Parathyroid adenoma (tissue), 2 donors: Measurements from ENCODE around the gene AKR1B15.

Experiments used
- H2AFZ ChIP-seq: fragments of 300-600 bp; sonication (generic); one replicate; pipeline ENCODE4 v1.7.0; 2017; ENCODE audit warnings: antibody characterized with exemption, mild to moderate bottlenecking
- H3K27ac ChIP-seq: fragments of 300-600 bp; sonication (generic); one replicate; pipeline ENCODE4 v1.7.0; 2017
- H3K27me3 ChIP-seq: fragments of 300-600 bp; sonication (generic); one replicate; pipeline ENCODE4 v1.7.0; 2017; ENCODE audit warnings: low read length; ENCODE audit not compliant: control insufficient read depth, insufficient read depth
- H3K36me3 ChIP-seq: fragments of 300-600 bp; sonication (generic); one replicate; pipeline ENCODE4 v1.7.0; 2017; ENCODE audit warnings: low read length; ENCODE audit not compliant: control insufficient read depth, insufficient read depth
- H3K4me1 ChIP-seq: fragments of 300-600 bp; sonication (generic); one replicate; pipeline ENCODE4 v1.7.0; 2017; ENCODE audit warnings: control low read depth
- H3K4me2 ChIP-seq: fragments of 300-600 bp; sonication (generic); one replicate; pipeline ENCODE4 v1.7.0; 2017; ENCODE audit warnings: low read length
- H3K4me3 ChIP-seq: fragments of 300-600 bp; sonication (generic); one replicate; pipeline ENCODE4 v1.7.0; 2017; ENCODE audit warnings: low read depth, low read length
- H3K79me2 ChIP-seq: fragments of 300-600 bp; sonication (generic); one replicate; pipeline ENCODE4 v1.7.0; 2017; ENCODE audit warnings: control low read depth
- H3K9ac ChIP-seq: fragments of 300-600 bp; sonication (generic); one replicate; pipeline ENCODE4 v1.7.0; 2017; ENCODE audit warnings: mild to moderate bottlenecking
- H3K9me3 ChIP-seq: fragments of 300-600 bp; sonication (generic); one replicate; pipeline ENCODE4 v1.7.0; 2017; ENCODE audit warnings: low read length; ENCODE audit not compliant: control insufficient read depth
- TF ChIP-seq, protein P1 (sequence below): fragments of 300-600 bp; sonication (generic); IDR thresholded peaks from one replicate; pipeline ENCODE4 v1.7.0; 2017; ENCODE audit warnings: antibody characterized with exemption, mild to moderate bottlenecking
- donor health status: primary hyperparathyroidism.

Gene AKR1B15

GRCh38 chr7:134548877-134549276 lies at the start of gene AKR1B15:
Gene AKR1B15, plus strand, starts transcription at chr7:134549110. Its CDS starts 15,510 bp downstream, at chr7:134564620.
- no peak within 1 kb of the TSS for H3K9ac ChIP-seq
- H3K4me3 ChIP-seq = peak within 1 kb of the TSS; percentile 51
- TF ChIP-seq, protein P1, sequence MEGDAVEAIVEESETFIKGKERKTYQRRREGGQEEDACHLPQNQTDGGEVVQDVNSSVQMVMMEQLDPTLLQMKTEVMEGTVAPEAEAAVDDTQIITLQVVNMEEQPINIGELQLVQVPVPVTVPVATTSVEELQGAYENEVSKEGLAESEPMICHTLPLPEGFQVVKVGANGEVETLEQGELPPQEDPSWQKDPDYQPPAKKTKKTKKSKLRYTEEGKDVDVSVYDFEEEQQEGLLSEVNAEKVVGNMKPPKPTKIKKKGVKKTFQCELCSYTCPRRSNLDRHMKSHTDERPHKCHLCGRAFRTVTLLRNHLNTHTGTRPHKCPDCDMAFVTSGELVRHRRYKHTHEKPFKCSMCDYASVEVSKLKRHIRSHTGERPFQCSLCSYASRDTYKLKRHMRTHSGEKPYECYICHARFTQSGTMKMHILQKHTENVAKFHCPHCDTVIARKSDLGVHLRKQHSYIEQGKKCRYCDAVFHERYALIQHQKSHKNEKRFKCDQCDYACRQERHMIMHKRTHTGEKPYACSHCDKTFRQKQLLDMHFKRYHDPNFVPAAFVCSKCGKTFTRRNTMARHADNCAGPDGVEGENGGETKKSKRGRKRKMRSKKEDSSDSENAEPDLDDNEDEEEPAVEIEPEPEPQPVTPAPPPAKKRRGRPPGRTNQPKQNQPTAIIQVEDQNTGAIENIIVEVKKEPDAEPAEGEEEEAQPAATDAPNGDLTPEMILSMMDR = no peak
- no peaks in the 10 kb centered on the region for H3K27me3 ChIP-seq
- H3K36me3 ChIP-seq = no peaks in the 10 kb centered on the region
- peak within 1 kb of the TSS; percentile 68 for H2AFZ ChIP-seq
- no peaks in the 10 kb centered on the region for H3K79me2 ChIP-seq
- peaks cover 8% of the 10 kb centered on the region for H3K4me1 ChIP-seq
- H3K9me3 ChIP-seq = no peaks in the 10 kb centered on the region
- peak within 1 kb of the TSS; percentile 67 for H3K4me2 ChIP-seq
- H3K27ac ChIP-seq = no peak within 1 kb of the TSS

- H3K9me3 ChIP-seq = no peaks in the 10 kb centered on the region
- TF ChIP-seq, protein P1 = no peak
- peaks cover 4% of the 10 kb centered on the region for H3K4me1 ChIP-seq
- H3K9ac ChIP-seq = no peak overlapping the region
- no peaks in the 10 kb centered on the region for H3K36me3 ChIP-seq
- no peak overlapping the region for H2AFZ ChIP-seq
- H3K27me3 ChIP-seq = no peaks in the 10 kb centered on the region
- H3K4me3 ChIP-seq = no peak overlapping the region
- no peaks in the 10 kb centered on the region for H3K79me2 ChIP-seq
- no peak overlapping the region for H3K4me2 ChIP-seq
- no peak overlapping the region for H3K27ac ChIP-seq
Observed at GRCh38 chr7:134500406-134500805, 48.5 kb upstream of the AKR1B15 start.

DNA sequence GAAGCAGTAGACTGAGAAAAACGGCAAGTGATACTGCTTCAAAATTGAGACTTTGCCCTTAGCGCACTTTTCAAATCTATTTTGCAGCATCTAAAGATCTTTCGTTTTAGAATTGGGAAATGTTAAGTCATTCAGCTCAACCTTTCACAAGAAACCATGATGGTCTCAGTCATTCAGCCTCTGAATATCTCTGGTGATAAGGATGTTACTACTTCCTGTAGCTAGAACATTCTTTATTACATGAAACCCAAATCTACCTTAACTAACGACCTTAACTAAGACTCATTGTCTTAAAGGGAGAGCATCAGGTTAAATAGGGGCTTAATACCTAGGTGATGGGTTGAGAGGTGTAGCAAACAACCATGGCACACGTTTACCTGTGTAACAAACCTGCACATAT lies 47.9 kb upstream of the AKR1B15 start:
- TF ChIP-seq, protein P1 = no peak
- Histone ChIP-seq H3K27me3 (no peaks in the 10 kb centered on the region), H3K27ac (no peak overlapping the region), H3K9me3 (no peaks in the 10 kb centered on the region), H3K79me2 (no peaks in the 10 kb centered on the region), H3K4me2 (no peak overlapping the region), H3K4me1 (peaks cover 4% of the 10 kb centered on the region), H2AFZ (no peak overlapping the region), H3K9ac (no peak overlapping the region), H3K4me3 (no peak overlapping the region), H3K36me3 (no peaks in the 10 kb centered on the region)

DNA sequence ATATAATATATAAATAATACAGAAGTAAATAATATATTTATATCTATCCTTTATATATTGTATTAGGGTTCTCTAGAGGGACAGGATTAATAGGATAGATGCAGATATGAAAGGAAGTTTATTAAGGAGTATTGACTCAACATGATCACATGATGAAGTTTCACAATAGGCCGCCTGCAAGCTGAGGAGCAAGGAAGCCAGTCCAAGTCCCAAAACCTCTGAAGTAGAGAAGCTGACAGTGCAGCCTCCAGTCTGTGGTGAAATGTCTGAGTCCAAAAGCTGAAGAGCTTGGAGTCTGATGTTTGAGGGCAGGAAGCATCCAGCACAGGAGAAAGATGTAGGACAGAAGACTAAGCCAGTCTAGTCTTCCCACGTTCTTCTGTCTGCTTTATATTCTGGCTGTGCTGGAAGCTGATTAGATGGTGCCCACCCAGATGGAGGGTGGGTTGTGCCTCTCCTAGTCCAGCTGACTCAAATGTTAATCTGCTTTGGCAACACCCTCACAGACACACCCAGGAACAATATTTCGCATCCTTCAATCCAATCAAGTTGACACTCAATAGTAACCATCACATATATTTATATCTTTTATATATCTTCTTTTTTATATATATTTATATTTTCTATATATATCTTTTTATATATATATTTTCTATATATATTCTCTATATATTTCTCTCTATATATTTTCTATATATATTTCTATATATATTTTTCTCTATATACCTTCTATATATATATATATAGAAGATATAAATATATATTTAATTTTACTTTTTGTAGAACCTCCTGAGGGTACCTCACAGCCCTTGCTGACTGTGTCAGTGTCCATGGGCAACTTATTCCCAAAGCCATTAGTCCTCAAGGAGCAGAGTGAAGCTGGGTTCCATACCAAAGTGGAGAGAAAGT lies 46.2 kb upstream of the AKR1B15 start:
- Histone ChIP-seq H3K4me2 (no peak overlapping the region), H3K27me3 (no peaks in the 10 kb centered on the region), H3K9me3 (no peaks in the 10 kb centered on the region), H3K4me1 (peaks cover 4% of the 10 kb centered on the region), H3K9ac (no peak overlapping the region), H3K79me2 (no peaks in the 10 kb centered on the region), H3K27ac (no peak overlapping the region), H3K4me3 (no peak overlapping the region), H2AFZ (no peak overlapping the region), H3K36me3 (no peaks in the 10 kb centered on the region)
- TF ChIP-seq, protein P1 = no peak
